K562 (cell line): Measurements from ENCODE around the gene FZD10. TPM values are rescaled to one million over a fixed set of nuclear protein-coding genes. Genes with fewer than 3 reads are reported as not detected.

Experiments used
- ATAC-seq: fragments of 200-7000 bp; cut with Tn5 transposase; 3 replicates; pipeline ENCODE4 v1.9.1; 2020; ENCODE audit warnings: moderate library complexity
- BruUV-seq: library from RNA; stranded (reverse); fragments of 400-500 nt; replicated peaks from 2 replicates; lab custom pipeline; 2021; lab: Mats Ljungman, UMichigan
- CTCF ChIA-PET: fragments of 300-600 bp; formaldehyde crosslinking; extraction: SDS; loops from one replicate; lab custom pipeline; 2021; ENCODE audit warnings: low intra/inter-chr PET ratio; lab: Yijun Ruan, JAX
- POLR2A ChIA-PET: fragments of 300-600, 350-650 bp; sonication (Branson Sonifier 250); formaldehyde crosslinking; extraction: SDS; loops from one replicate; lab custom pipeline; 2021; ENCODE audit warnings: antibody characterized with exemption, inconsistent platforms; lab: Yijun Ruan, JAX
- DNase-seq, 4 experiments: peaks; one replicate each; pipeline versions ENCODE4 v3.0.0 to v3.0.0-alpha.2; 2011 to 2018; ENCODE audit warnings: low spot score in 3 of 4, mixed read lengths in 3 of 4; ENCODE audit errors: extremely low read depth in 1 of 4
- FAIRE-seq: peaks from 2 replicates; lab custom pipeline; 2011; peaks lifted over from hg19 to GRCh38; lab: Jason Lieb, UNC
- H2AFZ ChIP-seq: 2 replicates; pipeline ENCODE4 v1.6.0; 2011; ENCODE audit warnings: low read depth, low read length, control low read depth, inconsistent platforms
- H3K27ac ChIP-seq: fragments of 200-600 bp; 3 replicates; pipeline ENCODE4 v1.8.0; 2011; ENCODE audit warnings: low read depth, mild to moderate bottlenecking, control low read depth, inconsistent platforms, low read length, moderate library complexity, mixed read lengths; ENCODE audit errors: extremely low read depth
- H3K27me3 ChIP-seq, 2 experiments: fragments of 300-600 bp in 1 of 2; 2 replicates in 1 of 2; 3 replicates in 1 of 2; pipeline versions ENCODE4 v1.6.0 to v1.8.0; 2011; ENCODE audit warnings: inconsistent platforms in 2 of 2, low read length in 2 of 2, mild to moderate bottlenecking in 1 of 2, mixed read lengths in 1 of 2, moderate library complexity in 1 of 2; ENCODE audit not compliant: control insufficient read depth in 2 of 2, insufficient read depth in 2 of 2
- H3K36me3 ChIP-seq: fragments of 300-600 bp; 3 replicates; pipeline ENCODE4 v1.8.0; 2011; ENCODE audit warnings: mild to moderate bottlenecking, low read length, inconsistent platforms; ENCODE audit not compliant: control insufficient read depth, insufficient read depth
- H3K4me1 ChIP-seq, 2 experiments: fragments of 200-600 bp in 1 of 2; replicated peaks in 1 of 2; 2 replicates in 1 of 2; 3 replicates in 1 of 2; pipeline versions ENCODE4 v1.5.1 to v1.8.0; 2011; ENCODE audit warnings: inconsistent platforms in 2 of 2, low read length in 2 of 2, mild to moderate bottlenecking in 1 of 2, mixed read lengths in 1 of 2, moderate library complexity in 1 of 2; ENCODE audit not compliant: control insufficient read depth in 2 of 2, insufficient read depth in 2 of 2
- H3K4me2 ChIP-seq: 2 replicates; pipeline ENCODE4 v1.6.1; 2011; ENCODE audit warnings: low read length, control low read depth, inconsistent platforms, mixed read lengths; ENCODE audit not compliant: insufficient read depth
- H3K4me3 ChIP-seq: fragments of 200-600 bp; sonication (generic), shearing (Covaris generic); 2 replicates; pipeline ENCODE4 v1.5.1; 2016; ENCODE audit warnings: control low read depth, inconsistent platforms
- H3K79me2 ChIP-seq: fragments of 200-600 bp; 3 replicates; pipeline ENCODE4 v1.8.0; 2011; ENCODE audit warnings: low read length, inconsistent platforms; ENCODE audit not compliant: control insufficient read depth, insufficient read depth
- H3K9ac ChIP-seq, 2 experiments: 2 replicates each; pipeline versions ENCODE4 v1.6.0 to v1.6.1; 2011; ENCODE audit warnings: low read depth in 2 of 2, low read length in 2 of 2, control low read depth in 1 of 2, inconsistent platforms in 1 of 2, mild to moderate bottlenecking in 1 of 2, mixed read lengths in 1 of 2; ENCODE audit not compliant: insufficient read depth in 1 of 2
- H3K9me1 ChIP-seq: one replicate; pipeline ENCODE4 v1.6.0; 2011; ENCODE audit warnings: inconsistent platforms, mild to moderate bottlenecking, low read length, moderate library complexity; ENCODE audit not compliant: control insufficient read depth, insufficient read depth
- H3K9me3 ChIP-seq: replicated peaks from 2 replicates; pipeline ENCODE4 v1.5.1; 2011; ENCODE audit warnings: low read depth, low read length, inconsistent platforms; ENCODE audit not compliant: control insufficient read depth, insufficient read depth
- H4K20me1 ChIP-seq: replicated peaks from 2 replicates; pipeline ENCODE4 v1.6.1; 2011; ENCODE audit warnings: low read length, inconsistent platforms, mixed read lengths; ENCODE audit not compliant: control insufficient read depth, insufficient read depth
- ETV6 ChIP-seq, 3 experiments: fragments of 150-350 bp in 1 of 3; sonication (generic) in 1 of 3; formaldehyde crosslinking in 1 of 3; IDR thresholded peaks; 2 replicates each; pipeline versions ENCODE4 v1.6.1 to v1.8.0; 2014 to 2022; ENCODE audit warnings: borderline replicate concordance in 2 of 3, low read depth in 2 of 3, antibody characterized with exemption in 1 of 3, low read length in 1 of 3, mild to moderate bottlenecking in 1 of 3, missing genetic modification reagents in 1 of 3
- IFI16 ChIP-seq: fragments of 250-450 bp; sonication (Bioruptor Pico); IDR thresholded peaks from 2 replicates; pipeline ENCODE4 v2.1.2; 2022; ENCODE audit warnings: mild to moderate bottlenecking, inconsistent platforms
- KLF6 ChIP-seq: fragments of 250-450 bp; sonication (Bioruptor Pico); IDR thresholded peaks from 2 replicates; pipeline ENCODE4 v1.4.0; 2020; ENCODE audit warnings: mild to moderate bottlenecking, moderate library complexity, borderline replicate concordance
- MBD1 ChIP-seq: fragments of 250-450 bp; sonication (Bioruptor Pico); IDR thresholded peaks from 2 replicates; pipeline ENCODE4 v1.8.0; 2022; ENCODE audit warnings: inconsistent platforms
- MEF2D ChIP-seq: conservative IDR thresholded peaks from 2 replicates; pipeline ENCODE4 v1.6.1; 2016; ENCODE audit warnings: low read depth, missing genetic modification characterization, missing compliant biosample characterization
- NR2C1 ChIP-seq, 2 experiments: fragments of 450-650 bp; IDR thresholded peaks; 2 replicates each; pipeline ENCODE4 v1.6.1; 2017; ENCODE audit warnings: mild to moderate bottlenecking in 2 of 2, antibody characterized with exemption in 1 of 2, inconsistent platforms in 1 of 2, missing compliant biosample characterization in 1 of 2, missing genetic modification characterization in 1 of 2
- ZBED1 ChIP-seq: IDR thresholded peaks from 2 replicates; pipeline ENCODE4 v1.6.1; 2014
- WGBS: fragments of 100-300 bp; shearing (Covaris generic); methylation state at CpG from one replicate; pipeline ENCODE4 v1.1.6; 2016; ENCODE audit warnings: low coverage, mixed read lengths; ENCODE audit not compliant: insufficient coverage; ENCODE audit errors: missing lambda C conversion rate; 5-methylcytosine and 5-hydroxymethylcytosine counted together
- in situ Hi-C: fragments of 300-500 bp; cut with MboI; formaldehyde crosslinking; loops from 4 replicates; pipeline ENCODE4 v1.15.0; 2018; ENCODE audit warnings: inconsistent platforms, mixed read lengths
- intact Hi-C: fragments of 100-400 bp; cut with micrococcal nuclease; formaldehyde crosslinking; loops from 2 replicates; pipeline ENCODE4 v1.14.2; 2022
- polyA plus RNA-seq, 8 experiments: library from polyadenylated mRNA; depleted of rRNA in 4 of 8; stranded (reverse) in 5 of 8; unstranded in 3 of 8; fragments of >200 nt; fragmentation: Nextera tagmentation in 2 of 8; fragmentation: Illumina TruSeq in 1 of 8; extraction: Ambion mirVana in 2 of 8; extraction: Trizol in 1 of 8; gene quantifications; 2 replicates each; pipeline versions ENCODE4 v1.2.1 to v1.2.3, GENCODE V29; 2011 to 2014; ENCODE audit warnings: inconsistent platforms in 1 of 8, missing spikeins in 1 of 8
- total RNA-seq, 7 experiments: library from RNA; depleted of rRNA in 6 of 7; stranded (reverse); fragments of >200 nt in 6 of 7; fragmentation: Illumina TruSeq in 2 of 7; extraction: Trizol in 2 of 7; gene quantifications; 2 replicates each; pipeline versions ENCODE4 v1.2.1 to v1.2.3, GENCODE V29; 2011 to 2021; ENCODE audit warnings: low replicate concordance in 1 of 7
- TF ChIP-seq, protein P1 (sequence below): sonication (generic); formaldehyde crosslinking; IDR thresholded peaks from 2 replicates; pipeline ENCODE4 v1.8.0; 2023; ENCODE audit warnings: mild to moderate bottlenecking, missing genetic modification reagents
- TF ChIP-seq, protein P2 (sequence below): fragments of 200-400 bp; formaldehyde crosslinking; IDR thresholded peaks from 2 replicates; pipeline ENCODE4 v1.6.1; 2017; ENCODE audit warnings: mild to moderate bottlenecking, low read depth, low read length, moderate library complexity

The FZD10 gene
- total and polyA plus RNA-seq, 9 of the 15 experiments (the other 6 are each of a cell fraction or from before 2014, with no cell fraction given), result not detected

- no peaks in the 10 kb centered on the region for H3K9me3 ChIP-seq
- no peak for TF ChIP-seq IFI16 (CRISPR knock-in tag)
- TF ChIP-seq ZBED1, result no peak
- TF ChIP-seq ETV6 (IDR thresholded peaks at IDR 0.05; ENCODE audit: borderline replicate concordance in 1 of 2, low read depth in 2 of 2, low read length in 1 of 2), result no peak
- TF ChIP-seq ETV6 (CRISPR knock-in tag; IDR thresholded peaks at IDR 0.05; ENCODE audit: borderline replicate concordance), result no peak
- TF ChIP-seq, protein P1, sequence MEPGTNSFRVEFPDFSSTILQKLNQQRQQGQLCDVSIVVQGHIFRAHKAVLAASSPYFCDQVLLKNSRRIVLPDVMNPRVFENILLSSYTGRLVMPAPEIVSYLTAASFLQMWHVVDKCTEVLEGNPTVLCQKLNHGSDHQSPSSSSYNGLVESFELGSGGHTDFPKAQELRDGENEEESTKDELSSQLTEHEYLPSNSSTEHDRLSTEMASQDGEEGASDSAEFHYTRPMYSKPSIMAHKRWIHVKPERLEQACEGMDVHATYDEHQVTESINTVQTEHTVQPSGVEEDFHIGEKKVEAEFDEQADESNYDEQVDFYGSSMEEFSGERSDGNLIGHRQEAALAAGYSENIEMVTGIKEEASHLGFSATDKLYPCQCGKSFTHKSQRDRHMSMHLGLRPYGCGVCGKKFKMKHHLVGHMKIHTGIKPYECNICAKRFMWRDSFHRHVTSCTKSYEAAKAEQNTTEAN, result no peak
- TF ChIP-seq, protein P2, sequence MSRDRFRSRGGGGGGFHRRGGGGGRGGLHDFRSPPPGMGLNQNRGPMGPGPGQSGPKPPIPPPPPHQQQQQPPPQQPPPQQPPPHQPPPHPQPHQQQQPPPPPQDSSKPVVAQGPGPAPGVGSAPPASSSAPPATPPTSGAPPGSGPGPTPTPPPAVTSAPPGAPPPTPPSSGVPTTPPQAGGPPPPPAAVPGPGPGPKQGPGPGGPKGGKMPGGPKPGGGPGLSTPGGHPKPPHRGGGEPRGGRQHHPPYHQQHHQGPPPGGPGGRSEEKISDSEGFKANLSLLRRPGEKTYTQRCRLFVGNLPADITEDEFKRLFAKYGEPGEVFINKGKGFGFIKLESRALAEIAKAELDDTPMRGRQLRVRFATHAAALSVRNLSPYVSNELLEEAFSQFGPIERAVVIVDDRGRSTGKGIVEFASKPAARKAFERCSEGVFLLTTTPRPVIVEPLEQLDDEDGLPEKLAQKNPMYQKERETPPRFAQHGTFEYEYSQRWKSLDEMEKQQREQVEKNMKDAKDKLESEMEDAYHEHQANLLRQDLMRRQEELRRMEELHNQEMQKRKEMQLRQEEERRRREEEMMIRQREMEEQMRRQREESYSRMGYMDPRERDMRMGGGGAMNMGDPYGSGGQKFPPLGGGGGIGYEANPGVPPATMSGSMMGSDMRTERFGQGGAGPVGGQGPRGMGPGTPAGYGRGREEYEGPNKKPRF, result no peak
- no peak for TF ChIP-seq NR2C1 (IDR thresholded peaks at IDR 0.05)
- no peak for TF ChIP-seq NR2C1 (tag; IDR thresholded peaks at IDR 0.05)
- no peak for TF ChIP-seq KLF6
- TF ChIP-seq MEF2D (tag), result no peak
- no peak for TF ChIP-seq MBD1 (CRISPR knock-in tag)
- CTCF ChIA-PET, result no interaction called here
- H2AFZ ChIP-seq, result no peak overlapping the region
- intact Hi-C loops (no loop called here), in situ Hi-C loops (no loop called here)
- DNase-seq, result no peak
- H3K4me1 ChIP-seq, result no peaks in the 10 kb centered on the region
- peaks cover 3 to 50% of the 10 kb centered on the region in 2 experiments; a peak in 4 of 5 replicates for H3K27me3 ChIP-seq
- no peak for FAIRE-seq
- no peak overlapping the region for H3K4me2 ChIP-seq
- no peak overlapping the region for H3K27ac ChIP-seq
- POLR2A ChIA-PET, result interaction anchor here (0.5 kb wide), 1 partner anchor 118 kb away, joined by 3 read pairs; no protein-coding TSS in a partner anchor
- H3K79me2 ChIP-seq, result no peaks in the 10 kb centered on the region
- no peak overlapping the region for H3K4me3 ChIP-seq
- H3K9ac ChIP-seq, result no peak overlapping the region
- no peaks in the 10 kb centered on the region for H3K36me3 ChIP-seq
- H3K9me1 ChIP-seq, result no peaks in the 10 kb centered on the region
- no peaks in the 10 kb centered on the region for H4K20me1 ChIP-seq
- 0% methylated on average over 7 of the region's 7 CpGs for WGBS
- BruUV-seq, result no TSS peak
- no peak for ATAC-seq
Observed at GRCh38 chr12:130195369-130195768, 33.1 kb downstream of the FZD10 start.
